ENCODE results near the gene PTPRO. TPM values are rescaled to one million over a fixed set of nuclear protein-coding genes. Genes with fewer than 3 reads are reported as not detected.

Gene PTPRO
- total and polyA plus RNA-seq, 8 donors: 0.35 to 11.6 (median 0.68) TPM; not detected in 3

GRCh38 chr12:15329891-15330290 is 7.6 kb downstream of the PTPRO start:
- no peak overlapping the region for H3K4me3 ChIP-seq
- H3K27me3 ChIP-seq: peaks cover 0 to 21% (median 0%) of the 10 kb centered on the region in 3 donors
- WGBS, 5 donors: 80 to 90% (median 85%) methylated on average over 5 of the region's 5 CpGs
- DNase-seq: no peak
- no peak overlapping the region for H3K27ac ChIP-seq
- TF ChIP-seq EP300 (IDR thresholded peaks at IDR 0.05) (no peak), POLR2A (IDR thresholded peaks at IDR 0.05) (no peak), CTCF (IDR thresholded peaks at IDR 0.05) (no peak), POLR2AphosphoS5 (IDR thresholded peaks at IDR 0.05) (no peak)
- no peaks in the 10 kb centered on the region for H3K36me3 ChIP-seq
- H3K4me1 ChIP-seq: no peaks in the 10 kb centered on the region
- intact Hi-C loops (cut with DNase I; ENCODE audit: low total_unique reads): no loop called here
- no peaks in the 10 kb centered on the region for H3K9me3 ChIP-seq

GRCh38 chr12:15334225-15334624 is 11.9 kb downstream of the PTPRO start:
- 86 to 97% (median 91%) methylated on average over 2 of the region's 2 CpGs for WGBS, 5 donors
- intact Hi-C loops (cut with DNase I; ENCODE audit: low total_unique reads): no loop called here

GRCh38 chr12:15335959-15336358 is 13.7 kb downstream of the PTPRO start:
- intact Hi-C loops (cut with DNase I; ENCODE audit: low total_unique reads): no loop called here
- WGBS, 5 donors: 83 to 93% (median 90%) methylated on average over 2 of the region's 2 CpGs
- no peak overlapping the region for H3K4me3 ChIP-seq
- TF ChIP-seq EP300 (IDR thresholded peaks at IDR 0.05) (no peak), POLR2A (IDR thresholded peaks at IDR 0.05) (no peak), POLR2AphosphoS5 (IDR thresholded peaks at IDR 0.05) (no peak), CTCF (IDR thresholded peaks at IDR 0.05) (no peak)
- H3K9me3 ChIP-seq: no peaks in the 10 kb centered on the region
- H3K4me1 ChIP-seq: no peaks in the 10 kb centered on the region
- no peaks in the 10 kb centered on the region for H3K27me3 ChIP-seq
- no peak overlapping the region for H3K27ac ChIP-seq
- DNase-seq: no peak
- H3K36me3 ChIP-seq: no peaks in the 10 kb centered on the region

More at GRCh38 chr12:15334225-15334624, 11.9 kb downstream of the PTPRO start:
- Histone ChIP-seq H3K27me3 (no peaks in the 10 kb centered on the region), H3K36me3 (no peaks in the 10 kb centered on the region), H3K27ac (no peak overlapping the region), H3K4me3 (no peak overlapping the region), H3K4me1 (no peaks in the 10 kb centered on the region), H3K9me3 (no peaks in the 10 kb centered on the region)
- no peak for TF ChIP-seq CTCF (IDR thresholded peaks at IDR 0.05)
- TF ChIP-seq EP300 (IDR thresholded peaks at IDR 0.05): no peak
- no peak for TF ChIP-seq POLR2AphosphoS5 (IDR thresholded peaks at IDR 0.05)
- no peak for TF ChIP-seq POLR2A (IDR thresholded peaks at IDR 0.05)
- DNase-seq: no peak

- no peak overlapping the region for H3K27ac ChIP-seq
- intact Hi-C loops (cut with DNase I; ENCODE audit: low total_unique reads): no loop called here
- DNase-seq: no peak
- no peaks in the 10 kb centered on the region for H3K4me1 ChIP-seq
- no peaks in the 10 kb centered on the region for H3K36me3 ChIP-seq
- TF ChIP-seq POLR2AphosphoS5 (IDR thresholded peaks at IDR 0.05): no peak
- no peak for TF ChIP-seq POLR2A (IDR thresholded peaks at IDR 0.05)
- TF ChIP-seq CTCF (IDR thresholded peaks at IDR 0.05): no peak
- no peak for TF ChIP-seq EP300 (IDR thresholded peaks at IDR 0.05)
- H3K4me3 ChIP-seq: no peak overlapping the region
- H3K27me3 ChIP-seq: no peaks in the 10 kb centered on the region
- WGBS, 5 donors: 58 to 74% (median 61%) methylated on average over 9 of the region's 9 CpGs
- no peaks in the 10 kb centered on the region for H3K9me3 ChIP-seq
Observed at GRCh38 chr12:15336768-15337553, 14.7 kb downstream of the PTPRO start.
